HepG2 (cell line): ENCODE data around the gene ZNF860. TPM values are rescaled to one million over a fixed set of nuclear protein-coding genes. Genes with fewer than 3 reads are reported as not detected.

ENCODE experiments used
- ATAC-seq: fragments of 200-7000 bp; cut with Tn5 transposase; 3 replicates; pipeline ENCODE4 v1.9.1; 2020; ENCODE audit warnings: mild to moderate bottlenecking, moderate library complexity
- BruUV-seq: library from RNA; stranded (reverse); fragments of 400-500 nt; replicated peaks from 2 replicates; lab custom pipeline; 2021; lab: Mats Ljungman, UMichigan
- CTCF ChIA-PET: fragments of 300-600 bp; formaldehyde crosslinking; extraction: SDS; loops from one replicate; lab custom pipeline; 2021; ENCODE audit warnings: low total read pairs, inconsistent platforms, low intra/inter-chr PET ratio; lab: Yijun Ruan, JAX
- POLR2A ChIA-PET: fragments of 350-600 bp; sonication (Branson Sonifier 250); formaldehyde crosslinking; loops from one replicate; lab custom pipeline; 2020; ENCODE audit warnings: antibody characterized with exemption, inconsistent platforms; lab: Yijun Ruan, JAX
- DNase-seq: peaks from one replicate; pipeline ENCODE4 v3.0.0-alpha.2; 2015; ENCODE audit warnings: low spot score
- FAIRE-seq: peaks from 3 replicates; lab custom pipeline; 2011; peaks lifted over from hg19 to GRCh38; lab: Jason Lieb, UNC
- H2AFZ ChIP-seq: one replicate; pipeline ENCODE4 v1.6.1; 2011; ENCODE audit warnings: low read length, inconsistent platforms
- H3K27ac ChIP-seq: fragments of 300-600 bp; 3 replicates; pipeline ENCODE4 v1.8.0; 2011; ENCODE audit warnings: mixed run types, mild to moderate bottlenecking, mixed read lengths, low read length, inconsistent platforms; ENCODE audit not compliant: insufficient read depth; ENCODE audit errors: extremely low read length
- H3K27me3 ChIP-seq, 2 experiments: fragments of 200-600 bp in 1 of 2; 2 replicates in 1 of 2; 3 replicates in 1 of 2; pipeline versions ENCODE4 v1.6.0 to v1.8.0; 2011; ENCODE audit warnings: low read length in 2 of 2, mild to moderate bottlenecking in 2 of 2, moderate library complexity in 2 of 2, inconsistent platforms in 1 of 2; ENCODE audit not compliant: insufficient read depth in 2 of 2, control insufficient read depth in 1 of 2
- H3K36me3 ChIP-seq, 2 experiments: fragments of 200-600 bp in 1 of 2; replicated peaks in 1 of 2; 2 replicates in 1 of 2; 3 replicates in 1 of 2; pipeline versions ENCODE4 v1.5.1 to v1.8.0; 2011; ENCODE audit warnings: low read length in 2 of 2, inconsistent platforms in 1 of 2; ENCODE audit not compliant: insufficient read depth in 2 of 2, control insufficient read depth in 1 of 2
- H3K4me1 ChIP-seq: 2 replicates; pipeline ENCODE4 v1.5.1; 2012; ENCODE audit warnings: low read length, inconsistent platforms; ENCODE audit not compliant: insufficient read depth
- H3K4me2 ChIP-seq: 2 replicates; pipeline ENCODE4 v1.6.0; 2011; ENCODE audit warnings: low read depth, low read length, inconsistent platforms
- H3K4me3 ChIP-seq, 3 experiments: fragments of 200-600 bp in 1 of 3; sonication (generic), shearing (Covaris generic) in 1 of 3; replicated peaks in 1 of 3; 2 replicates each; pipeline ENCODE4 v1.5.1; 2011 to 2016; ENCODE audit warnings: low read length in 3 of 3, inconsistent platforms in 2 of 3, low read depth in 2 of 3, mild to moderate bottlenecking in 2 of 3, control low read depth in 1 of 3, mixed read lengths in 1 of 3; ENCODE audit not compliant: insufficient read depth in 1 of 3
- H3K79me2 ChIP-seq: one replicate; pipeline ENCODE4 v1.6.1; 2011; ENCODE audit warnings: low read length, inconsistent platforms; ENCODE audit not compliant: insufficient read depth
- H3K9ac ChIP-seq: 2 replicates; pipeline ENCODE4 v1.6.0; 2011; ENCODE audit warnings: mild to moderate bottlenecking, low read depth, low read length, inconsistent platforms; ENCODE audit not compliant: insufficient read depth
- H3K9me3 ChIP-seq: 2 replicates; pipeline ENCODE4 v1.5.1; 2012; ENCODE audit warnings: mild to moderate bottlenecking, low read length
- H4K20me1 ChIP-seq: 2 replicates; pipeline ENCODE4 v1.6.0; 2011; ENCODE audit warnings: inconsistent platforms, mild to moderate bottlenecking, low read length, moderate library complexity; ENCODE audit not compliant: insufficient read depth
- ATM ChIP-seq: fragments of 450-650 bp; IDR thresholded peaks from 2 replicates; pipeline ENCODE4 v1.7.1; 2017; ENCODE audit warnings: mild to moderate bottlenecking, borderline replicate concordance
- CBX5 ChIP-seq: sonication (generic); formaldehyde crosslinking; IDR thresholded peaks from 2 replicates; pipeline ENCODE4 v1.4.0; 2020; ENCODE audit warnings: missing genetic modification reagents, borderline replicate concordance
- EP300 ChIP-seq, 3 experiments: sonication (generic) in 1 of 3; formaldehyde crosslinking in 1 of 3; IDR thresholded peaks; 2 replicates each; pipeline versions ENCODE4 v1.5.1 to v1.6.1; 2011 to 2020; ENCODE audit warnings: low read depth in 2 of 3, low read length in 2 of 3, borderline replicate concordance in 1 of 3, improper control_type of control experiment in 1 of 3, mild to moderate bottlenecking in 1 of 3, missing genetic modification reagents in 1 of 3, moderate library complexity in 1 of 3
- GABPB1 ChIP-seq: IDR thresholded peaks from 2 replicates; pipeline ENCODE4 v1.6.1; 2016; ENCODE audit warnings: mild to moderate bottlenecking, missing genetic modification reagents, moderate library complexity, missing compliant biosample characterization
- ZBTB4 ChIP-seq: sonication (generic); formaldehyde crosslinking; IDR thresholded peaks from 2 replicates; pipeline ENCODE4 v1.4.0; 2020; ENCODE audit warnings: missing genetic modification reagents, mild to moderate bottlenecking, borderline replicate concordance
- ZNF138 ChIP-seq: sonication (generic); formaldehyde crosslinking; IDR thresholded peaks from 2 replicates; pipeline ENCODE4 v1.5.0; 2020; ENCODE audit warnings: mild to moderate bottlenecking, low read depth, missing genetic modification reagents
- ZNF256 ChIP-seq: sonication (generic); formaldehyde crosslinking; conservative IDR thresholded peaks from 2 replicates; pipeline ENCODE4 v1.4.0; 2020; ENCODE audit warnings: missing genetic modification reagents
- ZNF264 ChIP-seq: sonication (generic); formaldehyde crosslinking; IDR thresholded peaks from 2 replicates; pipeline ENCODE4 v1.4.0; 2020; ENCODE audit warnings: missing genetic modification reagents
- ZNF34 ChIP-seq: sonication (generic); formaldehyde crosslinking; IDR thresholded peaks from 2 replicates; pipeline ENCODE4 v1.4.0; 2020; ENCODE audit warnings: mild to moderate bottlenecking, missing genetic modification reagents, borderline replicate concordance
- ZNF510 ChIP-seq: sonication (generic); formaldehyde crosslinking; IDR thresholded peaks from 2 replicates; pipeline ENCODE4 v1.4.0; 2020; ENCODE audit warnings: low read depth, mild to moderate bottlenecking, missing genetic modification reagents
- ZNF577 ChIP-seq: sonication (generic); formaldehyde crosslinking; IDR thresholded peaks from 2 replicates; pipeline ENCODE4 v1.4.0; 2020; ENCODE audit warnings: mild to moderate bottlenecking, low read depth, missing genetic modification reagents, borderline replicate concordance
- ZNF724P ChIP-seq: sonication (generic); formaldehyde crosslinking; IDR thresholded peaks from 2 replicates; pipeline ENCODE4 v1.8.0; 2022; ENCODE audit warnings: missing genetic modification reagents, borderline replicate concordance
- WGBS: methylation state at CpG from one replicate; pipeline ENCODE4 v1.1.6; 2017; ENCODE audit warnings: low lambda C conversion rate; 5-methylcytosine and 5-hydroxymethylcytosine counted together
- in situ Hi-C: cut with HindIII; loops from 2 replicates; pipeline ENCODE4 v1.10.0; 2017; ENCODE audit warnings: low pct_unique_long_range_greater_than_20kb; ENCODE audit not compliant: extremely low pct_ligation_motif_present
- intact Hi-C: fragments of 100-400 bp; cut with micrococcal nuclease; formaldehyde crosslinking; loops from one replicate; pipeline ENCODE4 v1.10.0; 2022; ENCODE audit not compliant: unreplicated experiment
- polyA plus RNA-seq, 8 experiments: library from polyadenylated mRNA; depleted of rRNA in 3 of 8; stranded (reverse) in 7 of 8; unstranded in 1 of 8; fragments of >200 nt; fragmentation: Illumina TruSeq in 4 of 8; extraction: Trizol in 4 of 8; gene quantifications; 2 replicates each; pipeline versions ENCODE4 v1.2.1 to v1.2.3, GENCODE V29; 2011 to 2016; ENCODE audit warnings: low read depth in 4 of 8, missing spikeins in 1 of 8, mixed read lengths in 1 of 8; ENCODE audit not compliant: insufficient read depth in 1 of 8
- total RNA-seq, 5 experiments: library from RNA; depleted of rRNA; stranded (reverse); fragments of >200 nt; fragmentation: Illumina TruSeq; extraction: Trizol; gene quantifications; 2 replicates each; pipeline ENCODE4 v1.2.3, GENCODE V29; 2016; ENCODE audit warnings: low read depth in 1 of 5

Gene ZNF860
- total and polyA plus RNA-seq, 2 of the 13 experiments (the other 11 are each of a cell fraction or from before 2014, with no cell fraction given), result 0.55 to 0.73 TPM

GRCh38 chr3:32009957-32010356 lies 28.4 kb downstream of the ZNF860 start:
- no peaks in the 10 kb centered on the region for H4K20me1 ChIP-seq
- no peak for FAIRE-seq
- no peak overlapping the region for H3K9ac ChIP-seq
- ATAC-seq, result no peak
- H3K4me2 ChIP-seq, result no peak overlapping the region
- intact Hi-C loops, result no loop called here
- BruUV-seq, result no TSS peak
- no peak overlapping the region for H3K4me3 ChIP-seq
- H3K9me3 ChIP-seq, result no peaks in the 10 kb centered on the region
- H3K4me1 ChIP-seq, result no peaks in the 10 kb centered on the region
- H3K27ac ChIP-seq, result no peak overlapping the region
- ChIA-PET CTCF (no interaction called here), POLR2A (no interaction called here)
- TF ChIP-seq GABPB1 (CRISPR knock-in tag) (no peak), ZNF256 (no peak), ZBTB4 (CRISPR knock-in tag) (no peak), ZNF577 (no peak), ATM (no peak), EP300 (IDR thresholded peaks at IDR 0.05; ENCODE audit: low read depth in 2 of 2, low read length in 2 of 2) (no peak), EP300 (CRISPR knock-in tag; IDR thresholded peaks at IDR 0.05; ENCODE audit: borderline replicate concordance) (no peak), ZNF510 (CRISPR knock-in tag) (no peak), ZNF264 (CRISPR knock-in tag) (no peak), CBX5 (CRISPR knock-in tag) (no peak), ZNF34 (no peak), ZNF138 (CRISPR knock-in tag) (no peak), ZNF724P (CRISPR knock-in tag) (no peak)
- H3K27me3 ChIP-seq, result no peaks in the 10 kb centered on the region
- 64% methylated on average over 2 of the region's 2 CpGs for WGBS
- no peaks in the 10 kb centered on the region for H3K79me2 ChIP-seq
- H2AFZ ChIP-seq, result no peak overlapping the region
- no peak for DNase-seq
- H3K36me3 ChIP-seq, result no peaks in the 10 kb centered on the region
- in situ Hi-C loops, result no loop called here
